Measurements from ENCODE around the gene KRTAP10-4.
"Not testable (repeated sequence)": the region's sequence is repeated elsewhere in the genome, so short reads cannot be mapped to it uniquely, and the experiment has no call there.

Gene KRTAP10-4, protein sequence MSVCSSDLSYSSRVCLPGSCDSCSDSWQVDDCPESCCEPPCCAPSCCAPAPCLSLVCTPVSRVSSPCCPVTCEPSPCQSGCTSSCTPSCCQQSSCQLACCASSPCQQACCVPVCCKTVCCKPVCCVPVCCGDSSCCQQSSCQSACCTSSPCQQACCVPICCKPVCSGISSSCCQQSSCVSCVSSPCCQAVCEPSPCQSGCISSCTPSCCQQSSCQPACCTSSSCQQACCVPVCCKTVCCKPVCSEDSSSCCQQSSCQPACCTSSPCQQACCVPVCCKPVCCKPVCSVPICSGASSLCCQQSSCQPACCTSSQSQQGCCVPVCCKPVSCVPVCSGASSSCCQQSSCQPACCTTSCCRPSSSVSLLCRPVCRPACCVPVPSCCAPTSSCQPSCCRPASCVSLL

DNA sequence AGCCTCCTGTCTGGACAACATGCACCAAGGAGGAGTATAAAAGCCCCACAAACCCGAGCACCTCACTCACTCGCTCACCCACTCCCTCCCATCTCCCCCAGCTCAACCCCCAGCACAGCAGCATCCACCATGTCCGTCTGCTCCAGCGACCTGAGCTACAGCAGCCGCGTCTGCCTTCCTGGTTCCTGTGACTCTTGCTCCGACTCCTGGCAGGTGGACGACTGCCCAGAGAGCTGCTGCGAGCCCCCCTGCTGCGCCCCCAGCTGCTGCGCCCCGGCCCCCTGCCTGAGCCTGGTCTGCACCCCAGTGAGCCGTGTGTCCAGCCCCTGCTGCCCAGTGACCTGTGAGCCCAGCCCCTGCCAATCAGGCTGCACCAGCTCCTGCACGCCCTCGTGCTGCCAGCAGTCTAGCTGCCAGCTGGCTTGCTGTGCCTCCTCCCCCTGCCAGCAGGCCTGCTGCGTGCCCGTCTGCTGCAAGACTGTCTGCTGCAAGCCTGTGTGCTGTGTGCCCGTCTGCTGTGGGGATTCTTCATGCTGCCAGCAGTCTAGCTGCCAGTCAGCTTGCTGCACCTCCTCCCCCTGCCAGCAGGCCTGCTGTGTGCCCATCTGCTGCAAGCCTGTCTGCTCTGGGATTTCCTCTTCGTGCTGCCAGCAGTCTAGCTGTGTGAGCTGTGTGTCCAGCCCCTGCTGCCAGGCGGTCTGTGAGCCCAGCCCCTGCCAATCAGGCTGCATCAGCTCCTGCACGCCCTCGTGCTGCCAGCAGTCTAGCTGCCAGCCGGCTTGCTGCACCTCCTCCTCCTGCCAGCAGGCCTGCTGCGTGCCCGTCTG lies at the start of gene KRTAP10-4:
KRTAP10-4 (plus strand) TSS at position 100 of the 827 bp plus-strand sequence; CDS start at position 130, 30 bp downstream.
- not testable (repeated sequence) for DNase-seq (ENCODE audit: low spot score)

DNA sequence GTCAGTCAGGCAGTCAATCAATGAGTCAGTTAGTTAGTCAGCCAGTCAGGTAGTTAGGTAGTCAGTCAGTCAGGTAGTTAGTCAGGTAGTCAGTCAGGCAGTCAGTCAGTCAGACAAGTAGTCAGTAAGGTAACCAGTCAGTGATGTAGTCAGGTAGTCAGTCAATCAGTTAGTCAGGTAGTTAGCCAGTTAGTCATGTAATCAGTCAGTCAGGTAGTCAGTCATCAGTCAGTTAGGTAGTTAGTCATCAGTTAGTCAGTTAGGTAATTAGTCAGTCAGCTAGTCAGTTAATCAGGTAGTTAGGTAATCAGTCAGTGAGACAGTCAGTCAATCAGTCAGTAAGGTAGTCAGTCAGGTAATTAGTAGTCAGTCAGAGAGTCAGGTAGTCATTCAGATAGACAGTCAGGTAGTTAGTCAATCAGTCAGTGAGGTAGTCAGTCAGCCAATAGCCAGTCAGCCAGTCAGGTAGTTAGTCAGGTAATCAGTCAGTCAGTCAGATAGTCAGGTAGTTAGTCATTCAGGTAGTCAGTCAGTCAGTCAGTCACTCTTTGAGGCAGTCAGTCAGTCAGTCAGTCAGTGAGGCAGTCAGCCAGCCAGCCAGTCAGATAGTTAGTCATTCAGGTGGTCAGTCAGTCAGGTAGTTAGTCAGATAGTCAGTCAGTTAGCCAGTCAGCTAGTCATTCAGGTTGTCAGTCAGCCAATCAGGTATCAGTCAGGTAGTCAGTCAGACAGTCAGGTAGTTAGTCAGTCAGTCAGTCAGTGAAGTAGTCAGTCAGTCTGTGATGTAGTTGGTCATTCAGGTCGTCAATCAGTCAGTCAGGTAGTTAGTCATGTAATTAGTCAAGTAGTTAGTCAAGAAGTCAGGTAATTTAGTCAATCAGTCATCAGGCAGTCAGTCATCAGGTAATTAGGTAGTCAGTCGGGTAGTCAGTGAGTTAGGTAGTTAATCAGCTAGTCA lies 48.8 kb upstream of the KRTAP10-4 start:
- DNase-seq (ENCODE audit: low spot score) = no peak

DNA sequence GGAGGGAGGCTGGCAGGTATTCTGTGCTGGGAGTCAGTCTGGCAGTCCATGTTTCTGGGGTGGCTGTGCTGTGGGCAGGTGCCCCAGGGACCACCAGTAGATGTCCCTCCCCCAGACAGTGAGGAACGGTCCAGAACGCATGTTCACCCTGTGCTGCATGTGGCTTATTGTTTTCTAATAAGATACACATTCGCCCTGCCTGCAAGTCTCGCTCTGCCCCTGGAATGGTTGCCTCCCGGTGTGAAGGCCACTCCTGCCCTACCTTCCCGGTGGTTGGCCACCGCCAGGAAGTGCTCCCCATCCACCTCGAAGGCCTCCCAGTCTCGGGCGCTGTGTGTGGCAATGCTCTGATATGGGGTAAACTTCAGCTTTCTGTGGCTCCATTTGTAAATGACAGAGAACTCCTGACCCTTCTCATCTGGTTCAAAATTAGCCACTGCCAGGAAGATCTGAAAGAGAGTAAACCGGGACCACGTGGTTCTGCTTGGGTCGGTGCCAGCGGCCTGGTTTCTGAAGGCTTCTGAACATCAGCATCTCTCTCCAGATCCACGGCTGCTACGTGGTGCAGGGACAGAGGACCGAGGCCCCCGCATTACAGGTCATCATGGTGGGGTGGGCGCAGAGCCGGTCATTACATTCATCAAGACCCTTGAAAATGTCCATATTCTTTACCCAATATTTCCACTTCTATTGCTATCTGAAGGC lies 48.0 kb upstream of the KRTAP10-4 start:
- DNase-seq (ENCODE audit: low spot score) = no peak

DNA sequence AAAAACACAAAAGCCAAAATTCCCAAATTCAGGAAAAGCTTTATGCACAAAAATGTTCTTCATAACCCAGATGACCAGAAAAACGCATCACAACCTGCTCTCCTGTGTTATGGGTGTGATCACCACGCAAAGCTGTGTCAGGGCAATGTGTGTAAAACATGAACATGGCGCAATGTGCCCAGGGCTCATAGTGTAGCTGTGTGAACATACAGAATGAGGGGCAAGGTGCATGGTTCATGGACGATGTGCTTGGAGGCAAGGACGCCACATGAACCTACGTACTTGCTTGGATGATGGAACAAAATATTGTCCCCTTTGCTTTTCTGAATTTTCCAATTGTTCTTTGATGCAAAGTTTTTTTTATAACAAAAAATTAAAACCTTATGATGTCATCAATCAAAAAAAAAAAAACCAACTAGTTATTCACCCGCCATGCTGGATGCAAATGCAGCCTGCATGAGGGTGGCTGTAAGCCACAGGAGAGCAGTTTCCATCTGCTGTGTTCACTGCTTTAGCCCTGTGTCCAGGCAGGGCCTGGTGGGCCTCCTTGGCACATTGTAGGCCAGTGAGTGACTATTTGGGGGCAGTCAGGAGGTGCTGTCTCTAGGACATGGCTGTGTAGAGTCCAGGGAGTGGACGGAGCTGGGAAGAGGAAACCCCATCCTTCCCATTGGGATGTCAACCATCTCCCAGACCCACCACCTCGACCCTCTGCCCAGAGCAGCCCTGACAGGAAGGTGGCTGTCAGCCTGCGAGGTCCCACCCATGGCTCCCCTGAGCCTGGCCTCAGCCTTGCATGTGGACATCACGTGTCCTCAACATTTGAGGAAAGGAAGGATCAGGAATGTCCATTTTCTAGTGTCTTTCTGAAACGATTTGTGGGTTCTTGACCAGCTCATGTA lies 47.2 kb upstream of the KRTAP10-4 start:
- no peak for DNase-seq (ENCODE audit: low spot score)

DNA sequence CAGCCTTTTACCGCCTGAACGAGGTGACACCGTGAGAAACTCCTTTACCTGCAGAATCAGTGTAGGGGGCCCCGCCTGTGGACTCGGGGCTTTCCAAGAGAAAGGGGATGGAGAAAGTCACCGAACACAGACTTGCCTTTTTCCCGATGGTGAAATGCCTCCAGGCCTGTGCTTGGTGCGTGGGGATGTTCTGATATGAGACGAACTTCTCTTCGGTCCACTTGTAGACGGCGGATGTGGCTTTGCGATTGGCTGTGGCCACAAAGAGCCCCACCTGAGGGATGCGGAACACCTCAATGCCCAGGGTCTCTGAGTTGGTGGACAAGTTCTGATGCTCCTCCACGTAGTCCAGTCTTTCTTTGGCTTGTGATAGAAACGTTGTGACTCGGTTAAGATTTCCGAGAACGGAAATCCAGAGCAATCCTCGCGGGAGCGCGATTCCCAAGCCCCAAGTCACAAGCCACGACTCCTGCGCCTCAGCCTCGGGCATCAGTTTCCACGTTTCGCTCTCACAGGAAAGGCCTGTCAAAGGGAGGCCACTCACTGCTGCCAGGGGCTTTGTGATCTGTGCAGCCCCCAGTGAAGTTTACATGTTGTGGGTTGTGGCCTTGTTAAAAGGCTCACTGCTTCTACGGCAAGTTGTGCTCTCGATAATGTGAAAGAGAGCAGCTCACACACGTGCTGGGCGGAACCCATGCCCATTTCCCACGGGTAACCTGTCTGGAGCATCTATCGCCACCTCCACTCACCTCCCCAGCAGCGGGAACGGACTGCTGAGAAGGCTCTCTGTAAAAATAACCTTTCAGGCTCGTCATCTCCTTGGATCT lies 46.2 kb upstream of the KRTAP10-4 start:
- no peak for DNase-seq (ENCODE audit: low spot score)

DNA sequence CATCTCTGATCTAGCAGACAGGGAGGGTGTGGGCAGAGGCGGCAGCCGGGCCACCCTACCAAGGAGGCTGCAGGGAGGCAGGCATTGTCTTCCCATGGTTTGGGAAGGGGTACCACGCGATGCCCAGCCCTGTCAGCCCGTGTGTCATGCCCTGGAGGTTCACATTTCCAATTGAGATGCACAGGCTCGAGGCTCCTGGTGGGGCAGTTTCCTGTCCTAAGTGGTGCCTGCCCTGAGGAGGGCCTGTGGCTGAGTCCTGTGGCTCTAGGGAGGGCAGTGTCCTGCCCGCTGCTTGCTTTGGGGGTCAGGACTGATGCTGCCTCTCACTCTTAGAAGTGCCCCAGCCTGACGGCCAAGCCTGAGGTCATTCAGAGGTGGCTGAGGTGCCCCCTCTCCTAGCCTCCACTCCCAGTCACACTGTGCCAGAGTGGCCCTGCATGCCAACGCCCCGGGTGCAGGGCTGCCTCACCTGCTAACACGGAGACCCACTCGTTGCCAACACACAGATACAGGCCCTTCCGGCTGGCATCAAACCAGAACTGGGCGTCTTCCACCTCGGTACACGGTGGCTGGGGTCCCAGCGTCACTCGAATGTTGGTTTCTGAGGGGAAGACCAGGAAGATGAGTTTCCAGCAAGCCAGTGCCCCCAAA lies 45.4 kb upstream of the KRTAP10-4 start:
- DNase-seq (ENCODE audit: low spot score) = no peak

DNA sequence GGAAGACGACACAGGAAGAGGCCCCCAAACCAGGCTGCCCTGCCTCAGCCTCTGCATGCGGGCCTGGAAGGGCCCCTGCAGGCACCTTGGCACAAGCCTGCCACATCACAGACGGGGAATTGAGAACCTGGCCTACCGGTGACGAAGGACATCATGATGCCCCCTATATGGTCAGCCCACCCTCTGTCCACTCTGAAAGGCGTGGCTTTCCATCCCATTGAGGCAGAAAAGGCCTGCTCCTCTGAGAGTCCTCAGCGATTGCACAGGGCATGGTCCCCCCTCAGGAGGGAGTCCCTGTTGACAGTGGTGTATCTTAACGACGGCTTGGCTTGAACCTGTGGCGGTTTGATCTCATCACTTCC lies 44.9 kb upstream of the KRTAP10-4 start:
- no peak for DNase-seq (ENCODE audit: low spot score)

DNA sequence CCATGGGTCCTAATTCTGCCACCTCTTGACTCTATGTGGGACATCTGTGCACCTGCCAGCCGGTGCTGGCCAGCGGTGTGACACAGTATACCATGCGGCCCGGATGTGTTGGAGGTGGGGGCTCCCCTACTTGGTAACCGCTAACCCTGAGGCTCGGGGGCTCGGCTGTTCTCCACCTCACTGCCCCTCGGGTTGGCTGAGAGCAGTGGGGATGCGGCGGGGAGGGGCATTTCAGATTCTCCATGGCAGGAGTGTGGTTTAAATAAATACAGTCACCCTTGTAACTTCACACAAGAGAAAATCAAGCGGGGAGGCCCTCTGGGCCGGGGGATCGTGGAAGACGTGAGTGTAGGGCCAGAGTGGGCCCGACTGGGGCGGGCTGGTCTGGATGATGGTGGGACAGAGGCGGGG lies 44.5 kb upstream of the KRTAP10-4 start:
- DNase-seq (ENCODE audit: low spot score) = no peak

DNA sequence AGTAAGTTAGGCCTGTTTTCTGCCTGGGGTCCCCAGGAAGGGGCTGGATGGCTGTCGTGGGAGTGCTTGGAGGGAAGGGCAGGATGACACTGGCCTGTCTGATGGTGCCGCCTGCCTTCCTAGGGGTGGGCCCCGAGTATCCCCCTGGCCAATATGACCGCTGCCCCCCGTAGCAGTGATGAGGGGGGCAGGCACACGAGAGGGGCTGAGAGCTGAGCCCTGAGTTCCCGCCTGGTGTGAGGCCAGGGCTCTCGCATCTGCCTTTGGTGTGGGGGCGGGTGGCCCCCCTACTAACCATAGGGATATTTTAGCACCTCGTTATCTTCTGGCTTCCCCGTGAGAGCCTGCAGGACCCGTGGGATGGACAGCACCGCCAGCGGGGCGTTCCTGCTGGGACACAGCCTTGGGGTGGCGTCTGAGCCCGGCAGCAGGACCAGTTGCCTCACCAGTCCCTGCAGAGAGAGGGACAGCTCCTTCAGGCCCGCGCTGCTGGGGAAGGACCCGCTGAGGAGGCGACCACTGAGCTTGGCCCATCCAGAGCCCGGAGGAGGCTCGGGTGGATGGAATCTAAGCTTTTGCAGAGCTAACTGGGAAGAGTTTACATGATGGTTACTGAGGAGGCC lies 43.9 kb upstream of the KRTAP10-4 start:
- DNase-seq (ENCODE audit: low spot score) = no peak

DNA sequence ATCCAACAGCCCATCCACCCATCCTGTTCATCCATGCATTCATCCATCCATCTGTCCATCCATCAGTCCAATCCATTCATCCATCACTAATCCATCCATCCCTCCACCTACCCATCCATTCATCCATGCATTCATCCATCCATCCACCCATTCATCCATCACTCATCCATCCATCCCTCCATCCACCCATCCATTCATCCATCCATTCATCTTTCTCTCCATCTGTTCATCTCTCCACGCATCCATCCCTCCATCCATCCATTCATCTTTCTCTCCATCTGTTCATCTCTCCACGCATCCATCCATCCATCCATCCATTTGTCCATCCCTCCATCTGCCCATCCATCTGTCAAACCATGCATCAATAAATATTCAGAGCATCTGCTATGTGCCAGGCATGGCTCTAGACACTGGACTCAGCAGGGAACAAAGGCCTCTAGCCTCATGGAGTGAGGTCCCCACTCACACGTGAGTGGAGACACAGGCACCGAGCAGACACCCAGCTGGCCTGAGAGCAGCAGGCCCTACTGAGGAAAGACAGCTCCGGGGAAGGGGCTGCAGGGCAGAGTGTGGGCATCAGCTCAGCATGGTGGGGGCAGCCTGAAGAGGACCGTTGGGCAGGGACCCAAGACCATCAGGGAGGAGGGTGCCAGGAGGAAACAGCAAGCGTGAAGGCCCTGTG lies 43.2 kb upstream of the KRTAP10-4 start:
- DNase-seq (ENCODE audit: low spot score) = no peak

DNA sequence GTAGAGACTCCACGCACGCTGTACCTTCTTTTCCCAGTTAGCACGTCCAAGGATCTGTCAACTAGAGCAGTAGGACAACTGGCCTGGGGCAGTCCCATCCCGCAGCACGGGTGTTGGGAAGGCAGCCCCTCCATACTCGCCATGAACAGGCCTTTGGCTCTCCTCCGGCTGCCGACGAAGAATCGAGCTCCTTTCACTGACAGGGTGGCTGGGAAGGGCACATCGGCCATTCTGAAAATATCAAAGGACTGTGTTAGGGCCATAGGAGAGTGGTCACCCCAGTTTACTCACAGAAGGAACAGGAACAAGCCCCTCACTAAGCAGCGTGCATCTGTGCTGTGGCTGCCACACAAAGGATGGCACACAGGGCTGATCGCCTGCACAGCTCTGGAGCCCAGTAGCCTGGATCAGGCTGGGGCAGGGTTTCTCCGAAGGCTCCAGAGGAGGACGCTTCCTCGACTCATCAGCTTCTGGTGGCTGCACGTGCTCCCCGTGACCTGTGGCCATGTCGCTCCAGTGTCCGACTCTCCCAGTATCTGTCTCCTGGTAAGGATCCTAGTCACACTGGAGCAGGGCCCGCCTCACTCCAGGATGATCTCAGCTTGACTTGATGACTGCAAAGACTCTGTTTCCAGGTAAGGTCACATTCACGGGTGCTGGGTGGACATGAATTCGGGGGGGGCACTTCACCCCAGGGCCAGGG lies 42.5 kb upstream of the KRTAP10-4 start:
- no peak for DNase-seq (ENCODE audit: low spot score)

DNA sequence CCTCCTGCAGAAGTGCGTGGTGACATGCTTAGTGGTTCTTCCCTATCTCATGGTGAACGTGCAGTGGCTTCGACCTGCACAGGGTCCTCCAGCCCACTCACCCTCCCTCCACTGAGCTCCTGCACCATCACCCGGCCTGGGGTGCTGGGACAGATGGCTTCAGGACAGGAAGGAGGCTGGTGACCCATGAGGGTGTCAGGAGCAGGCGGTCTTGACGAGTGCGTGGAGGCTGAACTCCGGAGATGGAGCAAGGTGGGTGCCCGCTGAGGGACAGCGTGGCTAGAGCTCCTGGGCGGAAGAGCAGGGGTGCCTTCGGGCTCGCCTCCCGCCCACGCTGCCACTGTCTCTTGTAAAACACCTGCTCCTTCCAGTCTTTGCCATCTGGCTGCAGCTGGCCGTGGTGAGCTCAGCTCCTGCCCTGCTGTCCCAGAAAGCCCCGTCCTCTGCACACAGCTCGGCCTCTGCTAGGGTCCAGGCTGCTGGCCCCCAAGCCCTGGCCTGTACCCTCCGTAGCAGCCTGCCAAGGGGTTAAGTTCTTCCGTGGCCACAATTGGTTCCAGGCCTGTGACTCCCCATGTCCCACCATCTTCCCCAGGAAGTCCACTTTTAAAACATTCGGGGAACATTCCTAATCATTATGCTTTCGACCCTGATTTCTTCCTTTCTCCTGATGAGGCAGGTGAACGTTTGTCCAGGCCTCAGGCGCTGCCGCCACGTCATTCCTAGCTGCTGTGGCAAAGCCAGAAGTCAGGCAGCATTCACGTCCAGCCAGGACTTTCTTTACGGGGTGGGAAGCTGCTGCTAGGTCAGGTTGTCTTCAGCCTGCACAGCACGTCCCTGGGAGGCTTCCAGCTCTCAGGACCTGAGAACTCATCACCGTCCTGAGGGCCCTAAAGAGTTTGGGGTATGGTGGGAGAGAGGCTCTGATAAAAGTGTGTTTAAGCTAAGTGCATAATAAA lies 41.6 kb upstream of the KRTAP10-4 start:
- no peak for DNase-seq (ENCODE audit: low spot score)

DNA sequence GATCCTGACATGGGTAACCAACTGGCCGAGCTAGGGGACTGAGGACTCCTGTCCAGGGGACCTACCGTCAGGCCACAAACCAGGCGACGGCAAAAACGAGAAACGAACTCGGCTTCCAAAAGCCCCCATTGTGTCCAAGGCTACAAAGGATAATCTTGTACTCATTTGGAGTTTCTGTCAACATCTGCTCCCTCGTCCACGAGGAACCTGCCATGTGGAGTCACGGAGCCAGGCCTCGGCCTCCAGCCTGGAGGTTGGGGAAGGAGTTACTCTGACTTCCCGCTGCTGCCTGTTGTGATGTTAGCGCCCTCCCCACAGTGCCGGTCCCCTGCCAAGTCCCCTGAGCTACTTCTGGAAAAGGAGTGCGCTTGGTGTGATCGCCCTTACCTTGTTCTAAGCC lies 40.8 kb upstream of the KRTAP10-4 start:
- DNase-seq (ENCODE audit: low spot score) = no peak

DNA sequence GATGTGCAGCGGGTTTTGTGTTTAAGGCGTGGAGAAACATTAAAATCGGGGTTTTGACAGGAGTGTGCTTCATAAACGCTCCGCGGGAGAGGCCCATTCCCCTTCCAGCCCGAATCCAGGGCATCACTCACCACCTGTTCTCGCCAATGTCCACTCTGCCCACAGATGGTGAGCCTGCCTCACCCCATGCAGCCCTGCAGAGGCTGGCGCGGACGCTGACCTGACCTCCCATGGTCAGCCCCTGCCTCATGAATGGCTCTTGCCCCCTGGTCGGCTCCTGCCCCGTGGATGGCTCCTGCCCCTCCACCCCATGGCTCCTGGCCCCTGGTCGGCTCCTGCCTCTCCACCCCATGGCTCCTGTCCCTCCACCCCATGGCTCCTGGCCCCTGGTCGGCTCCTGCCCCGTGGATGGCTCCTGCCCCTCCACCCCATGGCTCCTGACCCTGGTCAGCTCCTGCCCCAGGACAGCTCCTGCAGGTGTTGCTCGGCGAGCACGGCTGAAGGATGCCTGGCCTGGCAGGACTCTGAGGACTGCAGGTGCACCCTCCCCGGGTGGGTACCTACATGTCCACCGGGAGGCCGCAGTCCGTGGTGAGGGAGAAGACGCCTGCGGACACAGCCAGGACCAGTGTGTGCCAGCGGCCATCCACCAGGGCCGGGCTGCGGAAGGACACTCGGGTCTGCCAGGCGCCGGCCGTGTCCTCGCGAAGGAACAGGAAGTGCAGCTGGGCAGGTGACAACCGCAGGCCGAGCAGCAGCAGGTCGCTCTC lies 40.2 kb upstream of the KRTAP10-4 start:
- DNase-seq (ENCODE audit: low spot score) = no peak

DNA sequence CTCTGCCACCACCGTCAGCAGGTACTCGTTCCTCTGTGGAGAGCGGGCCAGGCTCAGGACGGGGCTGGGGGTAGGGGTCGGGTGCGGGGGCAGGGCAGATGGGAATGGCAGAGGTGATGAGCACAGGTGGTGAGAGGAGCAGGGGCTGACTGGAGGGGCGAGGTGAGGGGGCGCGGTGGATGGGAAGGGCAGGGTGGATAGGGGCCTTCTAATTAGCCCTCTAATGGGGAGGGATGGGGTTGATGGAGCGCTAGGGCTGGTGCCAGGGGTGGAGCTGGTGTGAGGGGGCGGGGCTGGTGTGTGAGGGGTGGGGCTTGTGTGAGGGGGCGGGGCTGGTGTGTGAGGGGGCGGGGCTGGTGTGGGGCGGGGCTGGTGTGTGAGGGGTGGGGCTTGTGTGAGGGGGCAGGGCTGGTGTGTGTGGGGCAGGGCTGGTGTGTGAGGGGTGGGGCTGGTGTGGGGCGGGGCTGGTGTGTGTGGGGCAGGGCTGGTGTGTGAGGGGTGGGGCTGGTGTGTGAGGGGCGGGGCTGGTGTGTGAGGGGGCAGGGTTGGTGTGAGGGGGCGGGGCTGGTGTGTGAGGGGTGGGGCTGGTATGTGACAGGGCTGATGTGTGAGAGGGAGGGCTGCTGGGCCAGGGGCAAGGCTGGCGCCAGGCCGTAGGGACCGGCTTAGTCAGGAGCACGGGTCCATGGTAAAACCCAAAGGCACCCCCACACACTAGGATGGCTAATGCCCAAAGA lies 39.5 kb upstream of the KRTAP10-4 start:
- no peak for DNase-seq (ENCODE audit: low spot score)
